Stimulated activated naive CD8-positive, alpha-beta T cell treated with anti-CD3 and anti-CD28 coated beads, Interleukin-15, Interleukin-2, amounts not matched to agents 100 U/mL and 50 U/mL, for 24 hours (primary cell): ENCODE results near the gene HK2.
"Not testable (repeated sequence)": the region's sequence is repeated elsewhere in the genome, so short reads cannot be mapped to it uniquely, and the experiment has no call there.

Experiments
- ATAC-seq: fragments of 150-1000 bp; cut with Tn5 transposase; one replicate; pipeline ENCODE4 v1.10.0; 2021
- DNase-seq: peaks from one replicate; pipeline ENCODE4 v3.0.0; 2021

Gene HK2

DNA sequence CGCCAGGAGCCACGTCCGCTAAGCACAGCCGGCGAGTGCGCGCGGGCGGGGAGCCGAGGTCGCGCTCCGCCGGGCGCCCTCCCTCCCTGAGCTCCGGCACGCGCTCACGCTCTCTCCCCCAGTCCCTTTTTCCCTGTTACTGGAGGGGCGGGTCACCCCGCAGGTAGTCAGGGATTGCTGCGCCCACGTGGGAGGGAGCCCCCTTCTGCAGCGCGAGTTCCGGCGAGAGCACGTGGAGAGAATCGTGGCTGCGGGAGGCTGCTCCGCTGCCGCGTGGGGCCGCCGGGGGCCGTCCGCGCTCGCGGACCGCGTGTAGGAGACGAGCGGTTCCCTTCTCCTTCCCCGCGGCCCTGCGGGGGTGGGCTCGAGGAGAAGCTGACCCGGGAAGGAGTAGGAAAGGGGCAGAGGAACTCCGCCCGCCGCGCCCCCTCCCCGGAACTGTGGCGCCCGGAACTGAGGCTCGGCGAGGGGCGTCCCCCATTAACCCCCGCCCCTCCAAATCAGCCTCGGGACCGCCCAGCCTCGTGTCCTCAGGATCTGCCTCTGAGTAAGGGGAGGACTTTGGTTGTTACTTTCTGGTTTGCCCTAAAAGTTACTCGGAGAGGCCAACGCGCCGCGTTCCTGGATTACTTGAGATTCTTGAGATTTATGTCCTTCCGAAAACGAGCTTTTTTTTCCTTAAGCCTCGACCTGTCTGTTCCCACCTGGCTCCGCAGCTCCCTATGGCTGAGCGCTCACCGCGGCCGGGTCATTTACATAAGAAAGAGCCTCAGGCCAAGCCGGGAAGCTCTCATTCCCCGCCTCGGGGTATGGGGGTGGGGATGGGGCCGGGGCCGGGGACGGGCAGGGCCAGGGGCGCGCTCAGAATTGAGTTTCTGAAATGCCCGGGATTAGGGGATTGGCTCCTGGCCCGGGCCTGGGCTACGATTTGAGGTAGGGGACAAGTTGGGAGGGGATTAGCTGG is 1.1 kb downstream of the HK2 start:
- ATAC-seq = peak; percentile 73
- DNase-seq = peak; percentile 82

DNA sequence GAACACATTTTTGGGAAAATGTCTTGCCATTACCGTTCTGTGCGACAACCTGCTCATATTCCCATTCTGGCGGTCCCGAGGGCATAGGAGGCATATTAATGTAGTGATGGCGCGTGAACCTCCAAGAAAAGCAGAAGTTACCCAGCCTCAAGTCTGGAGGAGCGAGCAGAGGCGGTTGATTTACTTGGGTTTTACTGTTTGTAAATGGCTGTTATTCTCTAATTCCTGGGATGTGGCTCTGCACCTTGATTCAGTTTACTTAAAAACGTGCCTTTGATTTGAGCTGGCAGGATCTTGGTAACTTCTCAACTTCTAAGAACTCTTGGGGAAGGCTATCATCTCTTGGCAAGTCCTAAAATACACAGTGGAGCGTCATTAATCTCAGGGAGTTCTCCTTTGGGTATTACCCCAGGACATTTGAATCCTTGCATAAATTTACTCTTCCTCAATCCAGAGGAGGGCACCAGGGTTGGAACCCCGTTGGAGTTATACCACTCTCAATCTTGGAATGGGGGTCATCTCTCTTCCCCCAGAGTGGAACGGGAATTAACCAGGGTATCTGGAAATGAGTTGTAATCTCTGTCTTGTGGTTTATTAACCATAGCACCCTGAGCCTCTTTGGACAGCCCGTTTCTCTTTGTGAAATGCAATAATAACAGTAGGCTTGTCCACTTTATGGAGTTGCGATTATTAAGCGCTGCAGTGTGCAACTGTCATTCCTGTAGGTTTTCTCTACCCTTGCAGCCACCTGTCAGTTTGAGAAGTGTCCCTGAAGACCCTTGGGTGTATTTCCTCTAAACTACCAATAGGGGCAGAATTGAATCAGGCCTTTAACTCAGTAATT is 2.1 kb downstream of the HK2 start:
- DNase-seq (no peak), ATAC-seq (no peak)

DNA sequence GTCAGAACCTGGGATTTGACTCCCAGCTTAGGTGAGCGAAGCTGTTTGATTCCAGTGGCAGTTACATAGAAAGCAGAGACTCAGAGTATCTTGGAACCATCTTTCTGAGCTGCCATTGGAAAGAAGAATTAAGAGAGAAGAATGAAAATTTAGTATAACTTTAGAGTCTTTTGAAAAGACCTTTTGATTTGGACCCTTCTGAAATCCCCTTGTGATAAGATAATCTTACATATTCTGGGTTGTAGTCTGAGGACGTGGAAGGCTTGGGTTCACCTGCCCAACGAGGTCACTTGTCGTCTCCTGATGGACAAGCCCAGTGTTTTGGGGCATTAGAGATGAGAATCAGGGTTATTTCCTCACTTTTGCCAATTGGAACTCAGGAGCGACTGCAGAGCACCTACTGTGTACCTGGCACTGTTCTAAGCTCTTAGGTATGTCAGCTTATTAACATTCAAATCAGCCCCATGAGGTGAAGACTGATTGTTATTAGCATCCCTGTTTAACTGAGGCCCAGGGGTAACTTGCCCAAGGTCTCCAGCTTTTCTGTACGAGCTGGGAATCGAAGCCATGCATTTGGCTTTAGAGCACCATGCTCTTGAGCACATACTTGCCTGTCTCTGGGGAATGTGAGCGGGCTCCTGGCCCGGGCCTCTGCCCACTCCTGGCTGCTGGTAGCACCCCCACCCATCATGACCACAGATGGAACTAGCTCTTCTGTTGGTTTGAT is 2.9 kb downstream of the HK2 start:
- DNase-seq = no peak
- no peak for ATAC-seq

DNA sequence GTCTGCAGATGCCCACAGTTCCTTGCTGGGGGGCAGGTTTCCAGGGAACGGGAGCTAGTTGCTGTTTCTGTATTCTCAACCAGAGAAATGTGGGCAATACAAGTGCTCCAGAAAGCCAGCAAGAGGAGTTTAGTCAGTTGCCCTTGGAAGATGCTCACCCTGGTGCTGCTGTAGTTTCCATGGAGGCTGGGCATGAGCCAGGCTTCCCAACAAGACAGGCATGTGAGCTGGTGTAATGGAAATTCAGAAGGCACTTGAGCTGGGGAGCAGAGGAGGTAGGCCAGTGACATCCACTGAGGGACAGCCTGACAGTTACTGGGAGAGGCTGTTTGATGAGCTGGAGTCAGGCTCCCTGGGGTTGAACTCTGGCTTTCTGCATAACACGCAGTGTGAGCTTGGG is 7.7 kb downstream of the HK2 start:
- no peak for DNase-seq
- no peak for ATAC-seq

DNA sequence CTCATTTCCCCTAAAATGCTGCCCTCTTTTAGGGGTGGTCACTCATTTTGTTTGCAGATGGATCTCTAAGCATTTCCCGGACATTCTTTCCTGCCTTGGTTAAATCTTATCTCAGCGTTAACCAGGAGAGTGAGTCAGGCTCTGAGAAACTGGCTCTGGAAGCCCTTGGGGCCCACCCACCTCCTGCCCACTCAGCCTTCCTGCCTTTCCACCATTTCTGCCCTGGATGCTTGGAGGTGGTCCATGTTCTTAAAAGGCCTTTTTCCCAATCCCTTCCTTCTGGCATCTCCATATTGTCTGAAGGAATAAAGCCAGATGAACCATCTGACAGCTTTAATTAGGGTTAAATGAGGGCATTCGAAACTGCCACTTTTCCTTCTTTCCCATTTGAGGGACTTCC is 9.5 kb downstream of the HK2 start:
- DNase-seq (no peak), ATAC-seq (no peak)

DNA sequence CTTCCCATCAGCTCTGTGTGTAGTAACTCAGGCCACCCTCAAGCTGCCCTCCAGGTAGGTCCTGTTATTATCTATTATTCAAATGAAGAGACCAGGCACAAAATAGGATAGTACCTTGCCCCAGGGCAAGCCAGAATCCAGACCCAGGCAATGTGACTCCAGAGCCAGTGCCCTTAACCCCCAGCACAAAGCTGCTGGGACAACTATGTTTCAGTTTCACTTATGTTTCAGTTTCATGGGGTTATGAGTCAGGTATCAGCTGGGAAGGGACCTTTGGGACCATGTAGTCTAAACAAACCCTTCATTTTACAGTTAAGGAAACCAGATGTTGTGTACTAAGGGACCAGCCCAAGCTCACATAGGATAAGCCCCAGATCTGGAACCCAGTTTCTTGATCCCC is 10.0 kb downstream of the HK2 start:
- DNase-seq = no peak
- peak; percentile 95 for ATAC-seq

DNA sequence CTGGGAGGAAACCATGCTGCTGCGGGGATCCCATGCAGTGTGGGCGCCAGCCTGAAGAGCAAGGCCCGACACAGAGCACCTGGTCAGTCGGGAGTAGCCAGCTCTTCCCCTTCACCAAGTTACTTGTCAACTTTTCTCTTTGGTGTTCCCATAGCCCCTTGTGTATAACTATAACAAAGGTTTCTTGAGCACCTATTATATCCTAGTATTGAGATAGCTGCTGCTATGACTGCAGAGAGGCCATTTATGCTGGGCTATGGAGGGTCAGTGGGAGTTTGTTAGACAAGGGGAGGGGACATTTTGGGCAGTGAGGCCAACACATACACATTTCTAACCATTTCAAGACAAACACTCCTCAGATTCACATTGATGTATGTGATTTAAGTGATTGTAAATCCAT is 10.8 kb downstream of the HK2 start:
- ATAC-seq (no peak), DNase-seq (no peak)

DNA sequence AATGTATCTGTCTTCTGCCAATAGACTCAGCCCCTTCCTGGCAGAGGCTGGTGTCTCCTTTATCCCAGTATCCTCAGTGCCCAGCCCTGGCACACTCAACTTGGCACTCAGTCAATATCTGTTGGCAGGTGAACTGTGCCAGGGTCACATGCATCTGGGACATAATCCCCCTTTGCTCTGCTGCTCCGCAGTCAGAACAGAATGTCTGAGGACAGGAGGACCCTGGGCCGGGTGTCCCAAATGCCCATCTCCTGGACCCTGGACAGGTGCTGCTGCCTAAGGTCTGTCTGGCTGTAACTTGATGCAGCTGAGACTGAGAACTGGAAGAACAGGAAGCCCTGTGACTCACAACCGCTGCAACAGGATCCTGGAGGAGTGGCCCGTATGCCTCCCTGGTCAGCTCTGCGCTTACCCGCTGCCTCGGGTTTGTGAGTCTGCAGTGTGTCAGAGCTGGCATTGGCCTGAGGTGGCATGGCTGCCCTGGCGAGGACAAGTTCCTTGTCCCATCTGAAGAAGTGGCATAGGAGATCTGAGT is 11.4 kb downstream of the HK2 start:
- ATAC-seq = no peak
- no peak for DNase-seq

DNA sequence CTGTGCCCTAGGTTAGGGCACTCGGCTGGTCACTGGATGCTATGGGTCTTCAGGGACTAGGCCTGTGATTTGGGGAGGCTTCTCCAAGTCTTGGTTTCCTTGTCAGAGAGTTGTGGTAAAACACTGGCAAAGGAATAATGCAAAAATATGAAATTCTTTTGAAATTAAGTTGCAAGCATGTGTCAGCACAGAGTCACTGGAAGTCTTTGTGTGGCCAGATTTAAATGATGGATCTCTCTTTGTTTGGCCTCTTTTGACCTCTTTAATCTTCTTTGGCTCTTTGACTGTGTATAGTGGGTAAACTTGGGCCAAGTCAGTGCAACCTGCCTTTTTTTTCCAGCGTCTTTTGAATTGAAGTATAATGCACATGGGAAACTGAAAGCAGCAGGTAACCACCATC is 12.1 kb downstream of the HK2 start:
- ATAC-seq (no peak), DNase-seq (no peak)

DNA sequence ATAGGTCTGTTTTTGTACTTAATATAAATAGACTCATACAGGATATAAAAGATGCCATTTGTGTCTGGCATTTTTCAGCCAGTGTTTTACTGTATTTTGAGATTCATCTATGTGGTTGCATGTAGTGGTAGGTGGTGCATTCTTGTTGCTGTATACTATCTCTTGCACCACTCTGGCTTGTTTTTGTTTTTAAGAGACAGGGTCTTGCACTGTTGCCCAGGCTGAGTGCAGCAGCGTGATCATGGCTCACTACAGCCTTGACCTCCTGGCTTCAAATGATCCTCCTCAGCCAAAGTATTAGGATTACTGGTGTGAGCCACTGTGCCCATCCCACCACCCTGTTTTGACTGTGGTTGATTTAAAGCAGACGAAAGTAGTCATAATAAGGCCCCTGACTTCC is 12.6 kb downstream of the HK2 start:
- ATAC-seq (no peak), DNase-seq (no peak)

DNA sequence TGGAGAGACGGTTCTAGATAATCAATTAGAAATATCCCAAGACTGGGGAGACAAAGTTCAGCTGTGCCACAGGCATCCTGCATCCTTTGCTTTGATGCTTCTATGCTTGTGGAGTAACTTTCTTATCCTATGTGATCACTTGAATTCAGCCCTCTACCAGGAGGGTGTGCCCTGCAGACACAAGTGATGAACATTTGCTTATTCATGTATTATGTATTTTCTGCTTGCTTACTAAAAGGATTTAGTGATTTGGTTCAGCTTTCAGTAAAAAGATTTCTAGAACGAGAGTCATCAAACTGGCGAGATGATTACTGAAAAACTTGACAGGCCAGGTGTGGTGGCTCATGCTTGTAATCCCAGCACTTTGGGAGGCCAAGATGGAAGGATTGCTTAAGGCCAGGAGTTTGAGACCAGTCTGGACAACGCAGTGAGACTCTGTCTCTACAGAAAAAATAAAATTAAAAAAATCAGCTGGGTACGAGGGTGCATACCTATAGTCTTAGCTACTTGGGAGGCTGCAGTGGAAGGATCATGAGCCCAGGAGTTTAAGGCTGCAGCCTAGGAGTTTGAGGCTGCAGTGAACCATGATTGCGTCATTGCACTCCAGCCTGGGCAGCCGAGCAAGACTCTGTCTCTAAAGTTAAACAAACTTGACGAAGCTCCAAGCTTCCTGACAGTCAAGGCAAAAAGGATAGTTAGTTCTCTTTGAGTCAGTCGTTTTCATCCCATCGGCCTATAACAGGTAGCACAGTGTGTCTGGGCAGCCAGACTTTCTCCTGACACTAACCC is 13.3 kb downstream of the HK2 start:
- DNase-seq (no peak), ATAC-seq (no peak)

DNA sequence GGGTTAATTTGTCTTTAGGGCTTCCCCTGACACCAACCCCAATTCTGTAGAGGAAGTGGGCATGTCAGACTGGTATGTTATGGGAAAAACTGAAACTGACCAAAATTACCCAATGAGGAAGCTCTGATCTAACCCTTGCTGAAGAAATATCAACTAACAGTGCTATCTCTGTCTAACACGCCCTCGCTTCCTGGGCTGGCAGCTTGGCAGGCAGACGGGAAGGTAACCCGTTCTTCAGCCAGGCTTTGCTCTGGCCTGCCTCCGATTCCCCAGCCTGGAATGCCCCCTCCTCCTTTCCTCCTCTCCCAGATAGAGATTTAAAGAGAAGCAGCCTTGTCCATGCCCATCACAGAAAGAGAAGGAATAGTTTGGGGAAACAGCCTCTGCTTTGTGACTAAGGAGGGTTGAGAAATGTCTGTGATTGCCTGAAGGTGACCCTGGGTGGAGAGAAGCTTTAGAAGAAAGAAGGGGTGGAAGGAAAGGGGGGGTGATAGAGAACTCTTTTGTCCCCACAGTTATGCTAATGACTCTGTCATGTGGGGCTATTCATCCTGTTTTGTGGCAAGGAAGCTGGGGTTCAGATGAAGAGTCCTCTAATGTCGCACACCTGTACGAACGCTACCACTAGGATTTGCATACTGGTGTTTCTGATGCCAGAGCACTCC is 15.4 kb downstream of the HK2 start:
- DNase-seq = peak; percentile 39
- ATAC-seq = peak; percentile 87

DNA sequence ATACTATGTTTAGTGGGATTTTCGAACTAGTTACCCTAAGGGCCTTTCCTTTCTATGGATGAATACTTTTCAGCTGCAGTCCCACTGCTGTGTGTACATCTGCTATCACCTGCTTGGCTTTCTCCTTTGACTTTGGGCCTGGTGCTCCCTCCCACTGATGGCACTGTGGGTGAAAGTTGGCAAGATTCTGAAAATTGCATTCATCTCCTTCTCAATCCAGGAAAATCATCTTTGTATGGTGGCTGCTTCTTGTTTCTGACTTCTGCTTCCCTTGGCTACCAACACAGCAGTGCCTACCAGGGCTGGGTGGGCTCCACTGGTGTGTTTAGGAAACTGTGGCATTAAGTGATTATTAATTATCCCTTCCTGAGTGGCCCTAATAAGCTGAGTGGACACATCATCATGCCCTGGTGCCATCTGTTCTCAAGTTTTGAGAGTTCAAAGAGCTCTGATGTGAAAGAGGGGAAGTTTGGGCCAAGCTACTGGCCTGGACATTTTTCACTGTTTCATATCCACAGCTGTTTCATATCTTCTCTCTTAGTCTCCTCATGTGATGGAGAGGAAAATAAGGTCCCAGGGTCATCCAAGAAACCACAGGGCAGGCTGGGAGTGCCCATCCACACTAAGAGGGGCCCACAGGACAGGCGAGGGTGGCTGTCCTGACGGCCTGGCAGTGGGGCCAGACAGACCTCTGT is 16.7 kb downstream of the HK2 start:
- ATAC-seq = no peak

DNA sequence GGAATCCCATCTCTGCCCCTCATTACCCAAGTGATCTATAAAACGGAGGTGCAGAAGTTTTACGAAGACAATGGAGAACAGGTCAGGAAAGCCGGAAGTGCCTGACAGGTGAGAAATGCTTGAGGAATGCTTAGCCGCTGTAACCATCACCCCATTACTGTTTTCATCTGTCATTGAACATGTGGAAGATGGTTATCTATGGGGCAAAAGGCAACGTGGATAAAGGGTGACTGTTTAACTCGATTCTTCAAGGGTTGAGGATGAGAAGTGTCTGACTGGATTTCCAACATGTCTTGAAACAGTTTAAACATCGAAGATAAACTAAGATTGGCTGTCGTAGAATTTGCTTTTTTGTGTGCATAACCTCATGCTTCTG is 17.3 kb downstream of the HK2 start:
- no peak for DNase-seq
- ATAC-seq = no peak

More for the DNA sequence above, 16.7 kb downstream of the HK2 start:
- DNase-seq = no peak

DNA sequence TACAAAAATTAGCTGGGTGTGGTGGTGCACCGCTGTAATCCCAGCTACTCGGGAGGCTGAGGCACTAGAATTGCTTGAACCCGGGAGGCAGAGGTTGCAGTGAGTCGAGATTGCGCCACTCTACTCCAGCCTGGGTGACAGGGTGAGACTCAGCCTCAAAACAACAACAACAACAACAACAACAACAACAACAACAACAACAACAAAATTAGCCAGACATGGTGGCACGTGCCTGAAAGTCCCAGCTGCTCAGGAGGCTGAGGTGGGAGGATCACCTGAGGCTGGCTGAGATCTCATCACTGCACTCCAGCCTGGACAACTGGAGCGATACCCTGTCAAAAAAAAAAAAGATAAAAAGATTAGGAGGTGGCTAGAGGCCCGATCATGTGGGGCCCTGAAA is 19.4 kb downstream of the HK2 start:
- not testable (repeated sequence) for DNase-seq, ATAC-seq

DNA sequence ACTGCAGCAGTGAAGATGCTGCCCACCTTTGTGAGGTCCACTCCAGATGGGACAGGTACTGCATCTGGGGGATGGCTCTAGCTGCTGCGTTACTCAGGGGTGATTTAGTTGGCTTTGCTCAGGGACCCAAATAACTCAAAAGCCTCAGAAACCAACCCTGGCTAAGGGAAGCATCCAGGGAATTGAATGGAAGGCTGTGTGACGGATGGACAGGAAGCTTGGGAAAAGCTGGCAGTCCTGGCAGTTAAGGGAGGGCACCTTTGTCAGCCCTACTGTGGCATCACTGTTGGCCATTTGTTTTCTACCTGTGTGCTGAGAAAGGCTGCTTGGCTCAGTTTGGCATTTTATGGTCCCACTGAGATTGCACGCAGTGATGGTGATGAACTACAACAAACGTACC is 20.5 kb downstream of the HK2 start:
- ATAC-seq = no peak
- no peak for DNase-seq

DNA sequence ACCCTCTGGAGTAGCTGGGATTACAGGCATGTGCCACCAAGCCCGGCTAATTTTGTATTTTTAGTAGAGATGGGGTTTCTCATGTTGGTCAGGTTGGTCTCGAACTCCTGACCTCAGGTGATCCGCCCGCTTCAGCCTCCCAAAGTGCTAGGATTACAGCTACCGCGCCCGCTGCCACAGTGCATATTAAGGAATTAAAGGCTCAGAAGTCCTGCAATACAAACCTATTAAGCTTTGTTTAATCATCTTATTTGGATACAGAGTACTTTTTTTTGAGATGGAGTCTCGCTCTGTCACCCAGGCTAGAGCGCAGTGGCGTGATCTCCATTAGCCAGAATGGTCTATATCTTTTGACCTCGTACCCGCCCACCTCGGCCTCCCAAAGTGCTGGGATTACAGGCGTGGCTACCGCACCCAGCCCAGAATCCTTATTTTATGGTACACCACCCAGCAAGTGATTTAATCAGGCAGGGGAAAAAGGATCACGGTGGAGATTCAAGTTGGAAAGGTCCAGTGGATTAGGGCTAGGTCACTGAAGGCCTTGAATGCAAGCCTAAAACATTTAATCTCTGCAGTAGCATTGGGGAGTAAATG is 21.3 kb downstream of the HK2 start:
- not testable (repeated sequence) for ATAC-seq, DNase-seq

DNA sequence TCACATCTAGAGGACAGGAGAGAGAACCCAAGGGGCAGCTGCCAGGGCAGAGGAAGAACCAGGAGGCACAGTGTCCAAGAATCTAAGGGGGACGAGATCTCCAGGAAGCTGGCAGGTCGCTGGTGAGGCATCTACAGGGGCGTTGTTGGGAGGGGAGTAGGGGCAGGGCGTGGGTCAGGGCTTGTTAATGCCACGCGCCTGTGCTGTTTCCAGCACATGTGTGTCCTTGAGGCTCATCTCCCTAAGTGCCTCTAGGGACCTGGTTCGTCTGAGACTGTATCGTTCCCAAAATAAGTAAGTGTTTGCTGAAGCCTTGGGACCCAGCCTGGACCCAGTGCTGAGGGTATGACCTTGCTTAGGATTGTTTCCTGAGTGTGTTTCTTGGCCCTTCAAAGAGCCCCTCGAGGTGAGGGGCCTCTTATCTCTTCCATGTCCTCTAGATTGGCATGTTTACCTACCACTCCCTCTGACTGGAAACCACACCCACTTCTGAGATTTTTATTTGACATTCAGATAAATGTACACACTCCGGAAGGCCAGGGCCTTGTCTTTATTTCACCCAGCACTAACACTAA is 22.2 kb downstream of the HK2 start:
- DNase-seq (no peak), ATAC-seq (no peak)

DNA sequence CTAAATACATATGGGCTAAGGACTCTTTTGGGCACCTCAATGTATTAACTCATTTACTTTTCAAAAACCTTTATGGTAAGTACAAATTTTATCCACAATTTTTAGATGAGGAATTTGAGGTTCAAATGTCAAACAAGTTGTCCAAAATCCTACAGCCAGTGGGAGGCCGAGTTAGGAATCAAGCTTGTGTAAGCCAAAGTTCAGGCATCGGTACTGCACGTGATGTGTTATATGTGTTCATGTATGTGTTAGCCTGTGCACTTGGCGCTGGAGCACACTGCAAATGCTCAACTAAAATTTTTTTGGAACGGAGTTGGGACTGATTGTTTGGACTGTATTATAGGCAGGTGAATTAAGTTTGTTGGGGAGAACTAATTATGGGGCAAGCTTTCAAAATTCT is 22.7 kb downstream of the HK2 start:
- DNase-seq = no peak
- no peak for ATAC-seq

DNA sequence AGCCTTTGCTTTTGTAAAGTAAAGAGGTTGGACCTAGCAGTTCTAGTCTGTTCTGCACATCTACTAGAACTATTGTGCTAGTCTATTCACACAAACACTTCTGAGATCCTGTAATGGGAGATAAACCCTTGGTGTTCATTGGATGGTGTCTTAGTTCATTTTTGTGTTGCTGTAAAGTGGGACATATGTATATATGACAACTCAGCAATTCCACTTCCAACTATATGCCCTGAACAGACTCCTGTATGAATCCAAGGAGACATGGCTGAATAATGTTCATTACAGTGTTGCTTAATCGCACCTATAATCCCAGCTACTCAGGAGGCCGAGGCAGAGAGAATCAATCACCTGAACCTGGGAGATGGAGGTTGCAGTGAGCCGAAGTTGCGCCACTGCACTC is 23.3 kb downstream of the HK2 start:
- ATAC-seq (no peak), DNase-seq (no peak)
